Measurements from ENCODE around the gene TNFSF13.
"Not testable (repeated sequence)": the region's sequence is repeated elsewhere in the genome, so short reads cannot be mapped to it uniquely, and the experiment has no call there.

The TNFSF13 gene

GRCh38 chr17:7592422-7593021 lies 34.0 kb downstream of the TNFSF13 start:
- DNase-seq: no peak

- no peak for DNase-seq
Measured at GRCh38 chr17:7593296-7593695, 34.7 kb downstream of the TNFSF13 start.

GRCh38 chr17:7597561-7597960 lies 39.0 kb downstream of the TNFSF13 start:
- not testable (repeated sequence) for DNase-seq

- no peak for DNase-seq
Measured at GRCh38 chr17:7606280-7606679, 47.7 kb downstream of the TNFSF13 start.

- no peak for DNase-seq
Measured at GRCh38 chr17:7610641-7611040, 52.1 kb downstream of the TNFSF13 start.

Data from CD4-positive, alpha-beta T cell treated with Interleukin-4 for 1 hour (primary cell).